Activated CD4-positive, alpha-beta memory T cell treated with anti-CD3 and anti-CD28 coated beads for 36 hours (primary cell): ENCODE measurements around the gene IQSEC1. TPM values are rescaled to one million over a fixed set of nuclear protein-coding genes. Genes with fewer than 3 reads are reported as not detected.

Source experiments
- CTCF ChIA-PET: fragments of 350-600 bp; sonication (Branson Sonifier 250); formaldehyde crosslinking; loops from one replicate; lab custom pipeline; 2021; ENCODE audit warnings: antibody characterized with exemption, inconsistent platforms; lab: Charles Lee
- POLR2A ChIA-PET: fragments of 350-600 bp; sonication (Branson Sonifier 250); formaldehyde crosslinking; loops from one replicate; lab custom pipeline; 2021; ENCODE audit warnings: antibody characterized with exemption; lab: Charles Lee
- DNase-seq: peaks from one replicate; pipeline ENCODE4 v3.0.0-alpha.2; 2020
- H3K27ac Mint-ChIP-seq: one replicate; pipeline ENCODE4 v1.8.0; 2021; ENCODE audit warnings: mixed read lengths
- H3K27me3 Mint-ChIP-seq: one replicate; pipeline ENCODE4 v1.8.0; 2021; ENCODE audit warnings: mixed read lengths
- H3K36me3 Mint-ChIP-seq: one replicate; pipeline ENCODE4 v1.8.0; 2021; ENCODE audit warnings: mixed read lengths
- H3K4me1 Mint-ChIP-seq: one replicate; pipeline ENCODE4 v1.8.0; 2021; ENCODE audit warnings: low read depth, mixed read lengths
- H3K4me3 Mint-ChIP-seq: one replicate; pipeline ENCODE4 v1.8.0; 2021; ENCODE audit warnings: mild to moderate bottlenecking, mixed read lengths
- H3K9me3 Mint-ChIP-seq: one replicate; pipeline ENCODE4 v1.8.0; 2021; ENCODE audit warnings: mixed read lengths
- intact Hi-C: fragments of 100-400 bp; cut with micrococcal nuclease; formaldehyde crosslinking; loops from one replicate; pipeline ENCODE4 v1.15.1; 2023
- total RNA-seq, 2 experiments: library from RNA; stranded (reverse); gene quantifications; one replicate each; pipeline ENCODE4 v1.2.3, GENCODE V29; 2021

The IQSEC1 gene
- total RNA-seq, 2 experiments from 2014 or later, result 42.5 to 43.8 TPM

DNA sequence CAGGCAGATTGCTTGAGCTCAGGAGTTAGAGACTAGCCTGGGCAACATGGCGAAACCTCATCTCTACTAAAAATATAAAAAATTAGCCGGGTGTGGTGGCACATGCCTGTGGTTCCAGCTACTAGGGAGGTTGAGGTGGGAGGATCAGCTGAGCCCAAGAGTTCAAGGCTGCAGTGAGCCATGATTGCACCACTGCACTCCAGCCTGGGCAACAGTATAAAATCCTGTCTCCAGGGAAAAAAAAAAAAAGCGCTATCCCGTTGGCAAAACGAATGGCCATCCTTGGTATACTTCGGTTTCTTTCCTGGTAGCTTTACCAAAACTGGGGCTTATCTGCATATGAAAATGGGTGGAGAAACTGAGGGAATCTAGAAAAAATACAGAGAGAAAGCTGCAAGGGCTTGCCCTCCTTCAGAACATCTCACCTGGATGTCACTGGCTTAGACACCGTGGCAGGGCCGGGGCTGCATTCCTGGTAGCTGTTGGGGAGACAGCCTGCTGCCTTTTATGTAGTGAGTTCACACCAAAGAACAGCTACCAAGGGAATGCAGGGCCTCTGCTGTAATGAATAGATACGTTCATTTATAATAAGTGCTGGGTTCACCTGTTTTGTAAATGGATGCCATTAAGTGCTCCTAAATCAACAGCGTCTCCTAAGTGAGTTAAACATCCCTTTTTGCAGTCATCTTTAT, 96.0 kb downstream of the IQSEC1 start:
- peaks cover 29% of the 10 kb centered on the region for H3K4me1 Mint-ChIP-seq
- no peaks in the 10 kb centered on the region for H3K9me3 Mint-ChIP-seq
- intact Hi-C loops, result no loop called here
- H3K27ac Mint-ChIP-seq, result no peak overlapping the region
- H3K27me3 Mint-ChIP-seq, result no peaks in the 10 kb centered on the region
- ChIA-PET POLR2A (interaction anchor here (1.3 kb wide), 1 partner anchor 12 kb away, joined by 4 read pairs; no protein-coding TSS in a partner anchor), CTCF (interaction anchor here (0.8 to 1.8 kb wide), 2 partner anchors 17 to 18 kb away, joined by 3 to 9 read pairs; no protein-coding TSS in a partner anchor)
- DNase-seq, result no peak
- no peaks in the 10 kb centered on the region for H3K36me3 Mint-ChIP-seq
- no peak overlapping the region for H3K4me3 Mint-ChIP-seq

DNA sequence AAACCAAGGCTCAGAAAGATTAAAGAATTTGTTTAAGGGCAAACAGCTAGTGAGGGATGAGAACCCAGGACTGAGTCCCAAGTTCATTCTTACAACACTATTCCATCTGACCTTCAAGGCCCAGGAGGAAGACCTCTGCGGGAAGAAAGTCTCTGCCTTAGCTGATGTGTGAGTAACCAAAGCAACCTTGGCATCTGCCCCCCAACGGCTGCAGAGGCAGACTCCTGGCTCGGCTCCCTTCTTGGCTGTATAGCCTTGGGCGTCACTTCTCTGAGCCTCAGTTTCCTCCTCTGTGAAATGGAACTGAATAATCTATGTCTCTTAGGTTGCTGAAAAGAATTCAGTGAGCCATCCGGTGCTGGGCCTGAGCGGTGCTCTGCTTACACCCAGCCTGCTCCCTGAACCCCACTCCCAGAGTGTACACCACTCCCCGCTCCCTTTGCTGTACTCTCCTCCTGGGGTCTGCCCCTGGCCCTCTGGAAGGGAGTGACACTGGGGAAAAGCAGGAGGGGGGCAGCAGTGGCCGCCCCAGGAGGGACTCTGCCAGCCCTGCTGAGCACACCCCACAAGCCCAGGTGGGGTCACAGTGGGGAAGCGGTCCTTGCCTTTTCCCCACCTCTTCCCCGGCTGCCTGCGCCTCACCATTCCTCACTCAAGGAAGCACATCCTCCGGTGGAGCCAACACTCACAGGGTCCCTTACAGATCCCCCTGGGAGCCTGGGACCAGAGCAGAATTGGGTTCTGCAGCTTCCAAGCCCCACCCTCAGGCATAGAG, 97.3 kb downstream of the IQSEC1 start:
- POLR2A ChIA-PET, result interaction anchor here (0.7 to 1.3 kb wide), 2 partner anchors 9 to 13 kb away, joined by 3 to 4 read pairs; no protein-coding TSS in a partner anchor
- Mint-ChIP-seq H3K27me3 (no peaks in the 10 kb centered on the region), H3K36me3 (no peaks in the 10 kb centered on the region), H3K4me1 (peaks cover 22% of the 10 kb centered on the region), H3K27ac (no peak overlapping the region), H3K4me3 (no peak overlapping the region), H3K9me3 (no peaks in the 10 kb centered on the region)
- CTCF ChIA-PET, result interaction anchor here (0.9 to 2.3 kb wide), 4 partner anchors 8 to 84 kb away, joined by 3 to 12 read pairs (median 6); no protein-coding TSS in a partner anchor
- DNase-seq, result no peak
- intact Hi-C loops, result no loop called here

DNA sequence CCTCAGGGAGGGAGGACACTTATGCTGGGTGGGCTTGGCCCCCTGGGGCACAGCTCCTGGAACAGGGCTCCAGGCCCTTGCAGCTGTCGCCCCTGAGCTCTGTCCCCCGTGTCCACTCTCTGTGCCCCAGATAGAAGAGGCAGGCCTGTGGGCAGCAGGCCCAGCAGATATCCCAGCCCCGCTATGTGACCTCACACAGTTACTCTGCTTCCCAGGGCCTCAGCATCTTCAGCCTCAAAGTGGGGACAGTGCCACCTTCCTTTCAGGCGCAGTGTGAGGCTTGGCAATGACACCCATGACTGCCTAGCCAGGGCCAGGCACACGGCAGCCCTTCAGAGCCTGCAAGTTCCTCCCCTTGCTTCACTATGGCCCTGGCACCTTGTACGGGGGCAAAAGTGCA, 98.4 kb downstream of the IQSEC1 start:
- DNase-seq, result no peak
- H3K27ac Mint-ChIP-seq, result no peak overlapping the region
- H3K27me3 Mint-ChIP-seq, result no peaks in the 10 kb centered on the region
- intact Hi-C loops, result no loop called here
- ChIA-PET POLR2A (interaction anchor here (0.7 kb wide), 1 partner anchor 8 kb away, joined by 3 read pairs; no protein-coding TSS in a partner anchor), CTCF (interaction anchor here (0.9 to 2.3 kb wide), 3 partner anchors 9 to 83 kb away, joined by 3 to 12 read pairs (median 4); no protein-coding TSS in a partner anchor)
- no peaks in the 10 kb centered on the region for H3K36me3 Mint-ChIP-seq
- no peak overlapping the region for H3K4me3 Mint-ChIP-seq
- no peaks in the 10 kb centered on the region for H3K9me3 Mint-ChIP-seq
- H3K4me1 Mint-ChIP-seq, result peaks cover 19% of the 10 kb centered on the region

DNA sequence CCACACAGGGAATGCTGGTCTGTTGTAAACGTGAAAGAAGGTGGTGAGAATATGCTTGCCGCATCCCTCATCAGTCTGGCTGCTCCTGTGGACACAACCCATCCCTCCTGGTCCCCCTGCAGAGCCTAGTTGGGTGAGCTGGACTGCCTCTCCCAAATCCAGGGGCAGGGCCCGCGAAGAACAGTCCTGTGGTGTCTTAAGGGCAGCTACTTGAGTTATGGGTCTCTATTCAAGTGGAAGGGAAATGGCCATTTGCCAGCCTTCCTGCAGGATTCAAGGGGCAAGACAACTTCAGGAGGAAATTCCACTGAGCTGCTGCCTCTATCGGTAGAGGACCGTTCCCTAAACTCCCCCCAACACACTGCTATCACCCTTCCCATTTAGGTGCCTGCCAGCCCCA, 98.9 kb downstream of the IQSEC1 start:
- H3K27me3 Mint-ChIP-seq, result no peaks in the 10 kb centered on the region
- H3K4me3 Mint-ChIP-seq, result no peak overlapping the region
- H3K9me3 Mint-ChIP-seq, result no peaks in the 10 kb centered on the region

DNA sequence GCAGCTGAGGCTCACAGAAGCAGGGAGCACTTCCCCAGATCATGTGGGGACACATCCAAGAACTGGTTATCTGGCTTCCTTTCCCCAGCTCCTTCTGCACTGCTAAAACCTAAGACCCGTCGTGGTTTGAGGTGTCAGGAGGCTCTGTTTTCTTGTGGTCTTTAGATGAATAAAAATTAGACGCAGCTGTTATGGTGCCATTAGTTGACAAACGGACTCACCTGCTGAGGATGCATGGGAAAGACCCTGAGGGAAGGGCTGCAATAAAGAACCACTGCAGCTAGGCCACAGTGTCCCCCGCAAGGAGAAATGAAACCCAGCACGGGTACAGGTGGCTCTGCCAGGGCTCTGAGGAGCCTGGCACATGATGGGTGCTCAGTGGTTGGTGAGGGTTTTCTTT, 99.4 kb downstream of the IQSEC1 start:
- intact Hi-C loops, result no loop called here
- ChIA-PET POLR2A (interaction anchor here (0.5 kb wide), 1 partner anchor 132 kb away, joined by 3 read pairs; the partner anchor contains the start of gene RPL32), CTCF (interaction anchor here (1.5 to 2.3 kb wide), 2 partner anchors 10 kb away, joined by 12 to 15 read pairs; no protein-coding TSS in a partner anchor)
- Mint-ChIP-seq H3K36me3 (no peaks in the 10 kb centered on the region), H3K4me3 (no peak overlapping the region), H3K9me3 (no peaks in the 10 kb centered on the region), H3K27ac (no peak overlapping the region), H3K4me1 (peaks cover 18% of the 10 kb centered on the region), H3K27me3 (no peaks in the 10 kb centered on the region)
- no peak for DNase-seq

More for the DNA sequence above, 98.9 kb downstream of the IQSEC1 start:
- ChIA-PET CTCF (interaction anchor here (1.7 to 2.3 kb wide), 2 partner anchors 10 to 21 kb away, joined by 4 to 12 read pairs; no protein-coding TSS in a partner anchor), POLR2A (interaction anchor here (0.5 kb wide), 1 partner anchor 133 kb away, joined by 3 read pairs; the partner anchor contains the start of gene RPL32)
- DNase-seq, result no peak
- H3K36me3 Mint-ChIP-seq, result no peaks in the 10 kb centered on the region
- H3K27ac Mint-ChIP-seq, result no peak overlapping the region
- H3K4me1 Mint-ChIP-seq, result peaks cover 18% of the 10 kb centered on the region
- intact Hi-C loops, result no loop called here

DNA sequence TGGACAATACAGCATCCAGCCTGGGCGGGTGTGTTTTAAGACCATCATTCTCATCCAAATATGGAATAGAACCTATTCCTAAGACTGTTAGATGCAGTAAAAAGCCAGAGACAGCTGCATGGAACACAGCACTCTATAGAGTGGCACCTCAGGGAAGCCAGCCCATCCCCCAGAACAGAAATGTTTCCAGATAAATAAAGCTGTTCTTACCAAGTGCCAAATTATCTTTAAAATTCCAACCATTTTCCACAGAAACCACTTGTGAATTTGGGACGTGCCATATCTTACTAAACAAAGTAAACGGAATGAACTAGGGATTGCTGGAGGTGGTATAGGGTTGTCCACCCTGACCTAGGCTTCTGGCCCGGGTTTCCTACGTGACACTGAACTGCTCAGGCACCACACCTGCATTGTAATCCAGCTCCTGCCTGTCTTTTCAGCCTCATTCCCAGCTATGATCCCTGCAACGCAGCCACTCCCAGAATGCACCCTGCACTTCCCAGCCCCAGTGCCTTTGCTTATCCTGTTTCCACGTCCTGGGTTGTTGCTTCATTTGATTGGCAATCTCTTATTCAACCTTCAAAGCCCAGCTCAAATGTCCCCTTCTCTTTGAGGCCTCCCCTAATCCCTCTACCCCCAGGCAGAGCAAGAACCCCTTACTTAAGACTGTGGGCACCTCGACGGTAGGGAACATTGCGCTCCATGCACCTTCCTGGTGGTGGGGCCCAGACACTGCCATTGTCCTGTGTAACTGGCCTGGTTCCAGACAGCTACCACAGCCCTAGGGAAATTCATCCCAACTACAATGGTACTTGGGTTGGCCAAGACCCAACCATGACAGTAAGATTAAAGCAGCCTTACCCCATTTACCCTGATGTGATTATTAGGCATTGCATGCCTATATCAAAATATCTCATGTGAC, 100.2 kb downstream of the IQSEC1 start:
- Mint-ChIP-seq H3K36me3 (no peaks in the 10 kb centered on the region), H3K4me1 (peaks cover 26% of the 10 kb centered on the region), H3K4me3 (no peak overlapping the region), H3K9me3 (no peaks in the 10 kb centered on the region), H3K27ac (no peak overlapping the region), H3K27me3 (no peaks in the 10 kb centered on the region)
- no peak for DNase-seq
- intact Hi-C loops, result no loop called here
- POLR2A ChIA-PET, result no interaction called here
- CTCF ChIA-PET, result interaction anchor here (1.5 kb wide), 1 partner anchor 11 kb away, joined by 15 read pairs; no protein-coding TSS in a partner anchor

DNA sequence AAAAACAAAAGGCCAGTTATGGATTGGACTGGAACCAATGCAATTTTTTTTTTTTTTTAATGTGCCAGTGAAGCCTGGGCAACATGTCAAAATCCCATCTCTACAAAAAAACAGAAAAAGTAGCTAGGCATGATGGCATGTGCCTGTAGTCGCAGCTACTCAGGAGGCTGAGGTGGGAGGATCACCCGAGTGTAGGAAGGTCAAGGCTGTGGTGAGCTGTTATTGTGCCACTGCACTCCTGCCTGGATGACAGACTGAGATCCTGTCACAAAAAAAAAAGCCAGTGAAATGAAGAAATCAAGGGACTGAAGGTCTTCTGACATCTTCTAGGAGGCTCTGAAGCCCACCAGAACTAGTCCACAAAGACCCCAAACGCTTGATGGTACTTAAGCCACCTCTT, 101.2 kb downstream of the IQSEC1 start:
- POLR2A ChIA-PET, result no interaction called here
- H3K36me3 Mint-ChIP-seq, result no peaks in the 10 kb centered on the region
- CTCF ChIA-PET, result interaction anchor here (1.5 kb wide), 1 partner anchor 12 kb away, joined by 15 read pairs; no protein-coding TSS in a partner anchor
- no peaks in the 10 kb centered on the region for H3K27me3 Mint-ChIP-seq
- no peak for DNase-seq
- no peaks in the 10 kb centered on the region for H3K9me3 Mint-ChIP-seq
- no peak overlapping the region for H3K4me3 Mint-ChIP-seq
- intact Hi-C loops, result no loop called here
- H3K4me1 Mint-ChIP-seq, result peaks cover 29% of the 10 kb centered on the region
- H3K27ac Mint-ChIP-seq, result no peak overlapping the region

DNA sequence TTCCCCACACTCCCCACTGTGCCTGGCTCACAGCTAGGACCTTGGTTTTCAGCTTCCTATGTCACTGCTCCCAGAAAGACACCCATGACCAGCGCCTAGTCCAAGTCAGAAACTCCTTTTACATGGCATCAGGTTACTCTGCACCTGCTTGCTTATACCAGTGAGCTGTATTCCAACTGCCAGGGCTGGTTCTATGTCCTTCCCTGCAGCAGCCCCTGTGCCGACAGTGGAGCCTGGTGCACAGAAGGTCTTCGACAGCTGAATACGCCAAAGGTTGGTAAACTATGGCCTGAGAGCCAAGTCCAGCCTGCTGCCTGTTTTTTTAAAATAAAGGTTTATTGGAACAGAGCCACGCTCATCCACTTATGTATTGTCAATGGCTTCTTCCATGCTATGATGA, 102.5 kb downstream of the IQSEC1 start:
- ChIA-PET POLR2A (no interaction called here), CTCF (interaction anchor here (1.1 to 1.9 kb wide), 3 partner anchors 12 to 24 kb away, joined by 4 to 11 read pairs (median 5); no protein-coding TSS in a partner anchor)
- H3K27me3 Mint-ChIP-seq, result no peaks in the 10 kb centered on the region
- H3K36me3 Mint-ChIP-seq, result no peaks in the 10 kb centered on the region
- no peaks in the 10 kb centered on the region for H3K9me3 Mint-ChIP-seq
- intact Hi-C loops, result no loop called here
- no peak overlapping the region for H3K4me3 Mint-ChIP-seq
- H3K4me1 Mint-ChIP-seq, result peaks cover 37% of the 10 kb centered on the region
- peak overlapping the region; percentile 5 for H3K27ac Mint-ChIP-seq
- DNase-seq, result no peak

DNA sequence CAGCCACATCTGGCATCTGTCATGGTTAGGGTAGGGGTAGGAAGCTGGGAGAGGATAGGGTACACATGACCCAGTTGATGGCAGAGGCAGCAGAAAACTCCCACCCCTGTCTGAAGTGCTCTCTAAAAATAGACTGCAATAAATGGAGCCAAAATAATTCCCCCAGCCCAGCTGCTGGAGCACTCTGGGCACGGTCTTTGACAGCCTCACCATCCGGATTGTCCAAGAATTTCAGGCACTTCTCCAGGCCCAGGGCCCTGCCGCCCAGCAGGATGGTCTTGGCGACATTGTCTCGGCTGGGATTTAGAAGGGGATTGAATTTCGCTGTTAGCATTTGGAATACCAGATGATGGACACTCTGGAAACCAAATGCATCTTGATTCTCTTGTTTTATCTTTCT, 103.7 kb downstream of the IQSEC1 start:
- H3K4me1 Mint-ChIP-seq, result peaks cover 41% of the 10 kb centered on the region
- ChIA-PET POLR2A (no interaction called here), CTCF (interaction anchor here (1.7 to 1.9 kb wide), 2 partner anchors 13 to 16 kb away, joined by 4 to 11 read pairs; no protein-coding TSS in a partner anchor)
- H3K36me3 Mint-ChIP-seq, result no peaks in the 10 kb centered on the region
- DNase-seq, result no peak
- no peaks in the 10 kb centered on the region for H3K27me3 Mint-ChIP-seq
- H3K4me3 Mint-ChIP-seq, result no peak overlapping the region
- intact Hi-C loops, result no loop called here
- H3K9me3 Mint-ChIP-seq, result no peaks in the 10 kb centered on the region
- no peak overlapping the region for H3K27ac Mint-ChIP-seq

DNA sequence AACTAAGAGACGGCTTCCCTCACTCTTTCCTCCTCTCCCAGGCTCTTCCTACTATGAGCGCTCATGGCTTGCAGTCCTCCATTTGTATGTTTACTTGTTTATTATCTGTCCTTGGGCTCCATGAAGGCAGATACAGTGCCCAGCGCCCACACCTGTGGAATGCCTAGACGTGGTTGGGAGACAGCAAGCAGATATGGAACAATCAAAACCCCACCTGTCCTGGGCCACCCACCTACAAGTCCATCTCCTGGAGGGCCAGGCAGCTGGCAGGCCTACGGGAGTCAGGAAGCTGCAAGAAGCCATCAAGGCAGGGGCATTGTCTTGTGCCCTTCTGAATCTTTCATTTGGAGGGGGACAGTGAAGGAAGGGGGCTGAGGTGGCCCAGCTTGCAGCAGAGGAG, 104.7 kb downstream of the IQSEC1 start:
- H3K4me1 Mint-ChIP-seq, result peaks cover 50% of the 10 kb centered on the region
- peak overlapping the region; percentile 71 for H3K4me3 Mint-ChIP-seq
- H3K27ac Mint-ChIP-seq, result no peak overlapping the region
- ChIA-PET CTCF (interaction anchor here (0.9 to 1.1 kb wide), 2 partner anchors 15 to 27 kb away, joined by 3 to 5 read pairs; no protein-coding TSS in a partner anchor), POLR2A (no interaction called here)
- no peaks in the 10 kb centered on the region for H3K27me3 Mint-ChIP-seq
- intact Hi-C loops, result no loop called here
- H3K9me3 Mint-ChIP-seq, result no peaks in the 10 kb centered on the region
- no peaks in the 10 kb centered on the region for H3K36me3 Mint-ChIP-seq
- no peak for DNase-seq
